Erythroblast (primary cell): ENCODE measurements around the gene PIRT.

ENCODE experiments used
- GATA1 ChIP-seq: IDR thresholded peaks from 2 replicates; pipeline ENCODE4 v1.6.1; 2011; ENCODE audit warnings: low read depth, mild to moderate bottlenecking, control low read depth, low read length, moderate library complexity
- POLR2A ChIP-seq: IDR thresholded peaks from 2 replicates; pipeline ENCODE4 v1.6.1; 2011; ENCODE audit warnings: mild to moderate bottlenecking, low read length

DNA sequence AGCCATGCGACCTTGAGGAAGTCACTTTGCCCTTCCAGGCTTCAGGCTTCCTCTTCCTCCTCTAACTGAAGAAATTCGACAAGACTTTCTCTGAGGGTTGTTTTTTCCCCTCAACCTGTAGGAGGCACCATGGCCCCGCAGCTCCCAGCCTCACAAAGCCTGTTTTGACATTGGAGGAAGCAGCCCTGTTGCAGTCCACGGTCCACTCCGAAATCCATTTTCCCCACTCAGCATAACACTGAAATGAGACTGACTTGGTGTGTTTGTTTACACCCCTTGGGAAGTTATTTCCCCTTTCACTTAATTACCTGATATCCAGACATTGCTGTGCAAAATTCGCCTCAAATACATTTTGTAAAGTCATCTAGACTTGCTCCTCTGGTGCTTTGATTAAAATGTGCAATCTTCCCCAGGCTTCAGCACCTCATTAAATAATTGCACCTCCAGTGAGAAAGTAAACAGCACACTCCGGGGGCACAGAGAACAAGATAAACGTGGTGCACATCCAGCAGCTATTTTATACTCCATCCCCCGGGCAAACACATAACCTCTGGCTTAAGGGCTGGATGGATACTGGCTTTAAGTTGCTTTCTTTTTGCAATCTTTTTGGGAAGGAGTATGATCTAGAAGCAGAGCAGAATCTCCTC lies 41.4 kb upstream of the PIRT start:
- TF ChIP-seq POLR2A: no peak
- no peak for TF ChIP-seq GATA1
